ENCODE measurements around the gene FBXL3. TPM values are rescaled to one million over a fixed set of nuclear protein-coding genes. Genes with fewer than 3 reads are reported as not detected.
A peak's percentile ranks its signal among the peaks of the same experiment; 100 is the strongest.

Gene FBXL3
- total and polyA plus RNA-seq, 2 donors (not counting 1 experiment from before 2014, with no cell fraction given): 20.5 to 78.0 TPM

GRCh38 chr13:77067519-77067918 is 40.6 kb upstream of the FBXL3 start:
- Histone ChIP-seq H3K9ac (ENCODE audit: low read length) (no peak overlapping the region), H3K79me2 (ENCODE audit: control insufficient read depth, insufficient read depth, low read length) (no peaks in the 10 kb centered on the region), H2AFZ (ENCODE audit: insufficient read depth, low read depth, low read length, poor library complexity, severe bottlenecking) (no peak overlapping the region), H3K4me1 (ENCODE audit: control insufficient read depth in 2 of 2, insufficient read depth in 2 of 2, low read length in 2 of 2) (peaks cover 8 to 13% of the 10 kb centered on the region in 2 donors), H3K4me3 (ENCODE audit: control extremely low read depth in 1 of 5, extremely low read depth in 1 of 5, insufficient read depth in 1 of 5, low read depth in 2 of 5, low read length in 4 of 5) (no peak overlapping the region), H3K4me2 (replicated peaks; ENCODE audit: low read depth, low read length, poor library complexity, severe bottlenecking) (no peak overlapping the region), H3K27ac (ENCODE audit: low read length in 2 of 2) (peak overlapping the region in 1 of 2 donors; percentile 2), H3K27me3 (replicated peaks in 1 of 4; ENCODE audit: control extremely low read depth in 1 of 4, control insufficient read depth in 3 of 4, insufficient read depth in 4 of 4, low read length in 3 of 4) (no peaks in the 10 kb centered on the region), H3K36me3 (replicated peaks in 1 of 2; ENCODE audit: control extremely low read depth in 1 of 2, control insufficient read depth in 1 of 2, extremely low read depth in 1 of 2, insufficient read depth in 2 of 2, low read length in 1 of 2) (peaks cover 10 to 43% of the 10 kb centered on the region in 2 experiments), H4K20me1 (ENCODE audit: control insufficient read depth, insufficient read depth, low read length, poor library complexity, severe bottlenecking) (no peaks in the 10 kb centered on the region), H3K9me3 (ENCODE audit: control extremely low read depth in 1 of 3, control insufficient read depth in 2 of 3, insufficient read depth in 1 of 3, low read length in 2 of 3) (no peaks in the 10 kb centered on the region)
- Mint-ChIP-seq H3K9me3 (ENCODE audit: insufficient read depth) (no peaks in the 10 kb centered on the region), H3K27me3 (no peaks in the 10 kb centered on the region), H3K4me1 (peaks cover 12% of the 10 kb centered on the region), H3K4me3 (no peak overlapping the region), H3K27ac (peak overlapping the region; percentile 37)
- TF ChIP-seq CTCF (IDR thresholded peaks at IDR 0.05) (no peak), EZH2 (IDR thresholded peaks at IDR 0.05; ENCODE audit: borderline replicate concordance, insufficient read depth, low read depth, low read length, poor library complexity, severe bottlenecking) (no peak)
- intact Hi-C loops (cut with micrococcal nuclease): no loop called here
- CTCF ChIA-PET: no interaction called here
- DNase-seq: no peak
- POLR2A ChIA-PET: no interaction called here
- WGBS (ENCODE audit: insufficient coverage): 100% methylated on average over 1 of the region's 2 CpGs
- no peak for ATAC-seq (ENCODE audit: low read depth)

DNA sequence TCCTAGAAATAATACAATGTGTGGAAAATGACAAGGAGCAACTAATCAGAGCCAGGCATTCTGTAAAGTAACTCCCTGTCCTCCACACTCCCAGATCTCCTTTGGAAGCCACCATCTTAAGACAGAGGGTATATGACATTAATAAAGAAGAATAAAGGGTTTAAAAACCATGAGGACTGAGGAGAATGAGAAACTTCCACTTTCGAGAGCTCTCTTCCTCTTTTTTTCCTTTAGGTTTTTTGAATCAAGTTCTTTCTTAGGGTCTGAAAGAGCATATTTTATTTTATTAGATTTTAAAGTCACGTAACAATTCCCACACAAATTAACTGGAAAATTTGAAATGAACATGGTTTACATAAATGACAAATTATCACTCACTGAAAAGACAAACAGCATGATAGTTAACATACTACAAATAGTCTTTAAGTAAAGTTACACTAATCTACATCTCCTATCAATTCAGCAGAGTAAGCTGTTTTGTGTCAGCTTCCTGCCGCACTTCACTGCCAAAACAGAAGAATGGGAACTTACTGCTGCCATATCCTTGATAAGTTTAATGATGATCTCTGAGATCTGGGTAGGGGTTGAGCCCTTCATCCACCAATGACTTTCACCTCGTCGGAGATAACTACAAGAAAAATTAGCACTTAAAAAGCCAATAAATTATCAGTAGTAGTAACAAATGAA is 38.6 kb upstream of the FBXL3 start:
- H3K79me2 ChIP-seq (ENCODE audit: control insufficient read depth, insufficient read depth, low read length): no peaks in the 10 kb centered on the region
- no peak for TF ChIP-seq CTCF (IDR thresholded peaks at IDR 0.05)
- no peak for TF ChIP-seq EZH2 (IDR thresholded peaks at IDR 0.05; ENCODE audit: borderline replicate concordance, insufficient read depth, low read depth, low read length, poor library complexity, severe bottlenecking)
- Mint-ChIP-seq H3K27ac (peak overlapping the region; percentile 71), H3K9me3 (ENCODE audit: insufficient read depth) (no peaks in the 10 kb centered on the region), H3K27me3 (no peaks in the 10 kb centered on the region), H3K4me3 (no peak overlapping the region), H3K4me1 (peaks cover 12% of the 10 kb centered on the region)
- intact Hi-C loops (cut with micrococcal nuclease): no loop called here
- no peak overlapping the region for H2AFZ ChIP-seq (ENCODE audit: insufficient read depth, low read depth, low read length, poor library complexity, severe bottlenecking)
- no peak overlapping the region for H3K4me3 ChIP-seq (ENCODE audit: control extremely low read depth in 1 of 5, extremely low read depth in 1 of 5, insufficient read depth in 1 of 5, low read depth in 2 of 5, low read length in 4 of 5)
- POLR2A ChIA-PET: interaction anchor here (0.6 kb wide), 1 partner anchor 40 kb away, joined by 3 read pairs; no protein-coding TSS in a partner anchor
- no peaks in the 10 kb centered on the region for H3K9me3 ChIP-seq (ENCODE audit: control extremely low read depth in 1 of 3, control insufficient read depth in 2 of 3, insufficient read depth in 1 of 3, low read length in 2 of 3)
- CTCF ChIA-PET: interaction anchor here (1.0 to 1.2 kb wide), 2 partner anchors 16 to 19 kb away, joined by 3 to 4 read pairs; no protein-coding TSS in a partner anchor
- no CpG with 5 or more reads among the region's 5 CpGs for WGBS (ENCODE audit: insufficient coverage)
- ATAC-seq (ENCODE audit: low read depth): no peak
- no peaks in the 10 kb centered on the region for H3K27me3 ChIP-seq (replicated peaks in 1 of 4; ENCODE audit: control extremely low read depth in 1 of 4, control insufficient read depth in 3 of 4, insufficient read depth in 4 of 4, low read length in 3 of 4)
- DNase-seq: peak; percentile 42
- peaks cover 8 to 13% of the 10 kb centered on the region in 2 donors for H3K4me1 ChIP-seq (ENCODE audit: control insufficient read depth in 2 of 2, insufficient read depth in 2 of 2, low read length in 2 of 2)
- peaks cover 10 to 61% of the 10 kb centered on the region in 2 experiments for H3K36me3 ChIP-seq (replicated peaks in 1 of 2; ENCODE audit: control extremely low read depth in 1 of 2, control insufficient read depth in 1 of 2, extremely low read depth in 1 of 2, insufficient read depth in 2 of 2, low read length in 1 of 2)
- no peak overlapping the region for H3K9ac ChIP-seq (ENCODE audit: low read length)
- H4K20me1 ChIP-seq (ENCODE audit: control insufficient read depth, insufficient read depth, low read length, poor library complexity, severe bottlenecking): no peaks in the 10 kb centered on the region
- H3K27ac ChIP-seq (ENCODE audit: low read length in 2 of 2): peak overlapping the region; percentile 20 to 62
- H3K4me2 ChIP-seq (replicated peaks; ENCODE audit: low read depth, low read length, poor library complexity, severe bottlenecking): peak overlapping the region; percentile 1

All from B cell (primary cell).